ENCODE measurements around the gene PMF1. TPM values are rescaled to one million over a fixed set of nuclear protein-coding genes. Genes with fewer than 3 reads are reported as not detected.

The PMF1 gene
- polyA plus RNA-seq, 2 of the 4 experiments (the other 2 are of a cell fraction): 59.8 to 63.9 TPM

- FAIRE-seq (no peak), DNase-seq (ENCODE audit: low read depth in 1 of 2, low spot score in 1 of 2) (no peak), ATAC-seq (no peak)
- POLR2A ChIA-PET: no interaction called here
- no peak overlapping the region for H3K4me2 ChIP-seq
- H3K4me1 ChIP-seq: peaks cover 9% of the 10 kb centered on the region
- CTCF ChIA-PET: interaction anchor here (1.3 to 1.5 kb wide), 3 partner anchors 11 to 51 kb away, joined by 4 to 6 read pairs (median 5); no protein-coding TSS in a partner anchor
- no peak for TF ChIP-seq MYC (IDR thresholded peaks at IDR 0.05; ENCODE audit: borderline replicate concordance, low read length)
- no peaks in the 10 kb centered on the region for H3K9me3 ChIP-seq
- H3K4me3 ChIP-seq: no peak overlapping the region
- H3K27ac ChIP-seq: no peak overlapping the region
Observed at GRCh38 chr1:156276532-156276931, 63.7 kb downstream of the PMF1 start.

GRCh38 chr1:156276966-156277381, 64.2 kb downstream of the PMF1 start:
- no peak for ATAC-seq
- peaks cover 11% of the 10 kb centered on the region for H3K4me1 ChIP-seq
- CTCF ChIA-PET: interaction anchor here (0.9 to 1.5 kb wide), 5 partner anchors 12 to 147 kb away, joined by 3 to 6 read pairs (median 5); no protein-coding TSS in a partner anchor
- POLR2A ChIA-PET: no interaction called here
- H3K27ac ChIP-seq: no peak overlapping the region
- H3K4me2 ChIP-seq: no peak overlapping the region
- no peaks in the 10 kb centered on the region for H3K9me3 ChIP-seq
- no peak for FAIRE-seq
- TF ChIP-seq RAD21 (conservative IDR thresholded peaks at IDR 0.05 in 1 of 2, IDR thresholded peaks at IDR 0.05 in 1 of 2) (no peak), CEBPB (IDR thresholded peaks at IDR 0.05) (peak; percentile 73 to 87; a peak in 3 of 4 replicates)
- 85% methylated on average over 6 of the region's 6 CpGs for WGBS (ENCODE audit: missing lambda C conversion rate)
- DNase-seq (ENCODE audit: low read depth in 1 of 2, low spot score in 1 of 2): no peak
- H3K4me3 ChIP-seq: no peak overlapping the region

DNA sequence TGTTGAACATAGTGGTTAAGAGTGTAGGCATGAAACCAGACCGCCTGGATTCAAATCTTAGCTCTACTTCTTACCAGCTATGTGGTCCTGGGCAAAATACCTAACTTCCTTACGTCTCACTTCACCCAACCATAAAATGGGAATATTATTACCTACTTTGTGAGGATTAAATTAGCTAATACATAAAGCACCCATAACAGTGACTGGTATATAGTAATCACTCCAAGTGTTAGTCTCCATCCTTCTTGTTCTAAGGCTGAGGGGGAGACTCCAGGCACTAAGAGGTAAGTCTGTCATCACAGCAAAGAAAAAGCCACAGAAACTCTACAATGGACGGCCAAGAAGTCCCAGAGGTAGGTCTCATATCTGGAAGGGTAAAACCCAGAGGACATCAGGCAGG, 67.0 kb downstream of the PMF1 start:
- WGBS (ENCODE audit: missing lambda C conversion rate): 95% methylated on average over 3 of the region's 3 CpGs
- CTCF ChIA-PET: interaction anchor here (0.9 to 2.0 kb wide), 8 partner anchors 8 to 166 kb away, joined by 3 to 8 read pairs (median 4); no protein-coding TSS in a partner anchor

DNA sequence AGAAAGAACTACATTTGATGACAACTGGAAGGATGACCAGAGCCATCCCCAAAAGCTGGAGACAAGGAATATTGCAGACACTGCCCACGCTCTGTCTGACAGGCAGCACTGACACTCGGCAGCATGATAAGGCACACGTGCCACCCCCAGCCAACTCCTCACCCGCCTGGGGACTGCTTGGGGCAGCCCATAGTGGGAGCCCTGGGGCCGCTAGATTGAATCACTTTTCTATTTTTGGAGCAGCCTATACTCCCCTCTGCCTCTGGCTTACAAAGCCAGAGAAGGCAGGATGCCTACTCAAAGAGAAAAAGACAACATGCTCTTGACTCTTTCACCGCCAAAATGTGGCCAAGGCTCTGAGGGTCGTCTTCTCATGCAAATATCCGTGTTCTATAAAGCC, 68.5 kb downstream of the PMF1 start:
- POLR2A ChIA-PET: no interaction called here
- peak in 1 of 2 experiments; percentile 2; a peak in 1 of 6 replicates for ATAC-seq

More for the DNA sequence above, 67.0 kb downstream of the PMF1 start:
- no peak overlapping the region for H3K4me3 ChIP-seq
- H3K4me2 ChIP-seq: no peak overlapping the region
- TF ChIP-seq ESRRA (IDR thresholded peaks at IDR 0.05; ENCODE audit: borderline replicate concordance, low read length) (no peak), E2F6 (IDR thresholded peaks at IDR 0.05; ENCODE audit: borderline replicate concordance, low read depth) (no peak), ZSCAN20 (CRISPR knock-in tag; IDR thresholded peaks at IDR 0.05) (no peak)
- TF ChIP-seq, protein P1, sequence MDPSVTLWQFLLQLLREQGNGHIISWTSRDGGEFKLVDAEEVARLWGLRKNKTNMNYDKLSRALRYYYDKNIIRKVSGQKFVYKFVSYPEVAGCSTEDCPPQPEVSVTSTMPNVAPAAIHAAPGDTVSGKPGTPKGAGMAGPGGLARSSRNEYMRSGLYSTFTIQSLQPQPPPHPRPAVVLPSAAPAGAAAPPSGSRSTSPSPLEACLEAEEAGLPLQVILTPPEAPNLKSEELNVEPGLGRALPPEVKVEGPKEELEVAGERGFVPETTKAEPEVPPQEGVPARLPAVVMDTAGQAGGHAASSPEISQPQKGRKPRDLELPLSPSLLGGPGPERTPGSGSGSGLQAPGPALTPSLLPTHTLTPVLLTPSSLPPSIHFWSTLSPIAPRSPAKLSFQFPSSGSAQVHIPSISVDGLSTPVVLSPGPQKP (IDR thresholded peaks at IDR 0.05; ENCODE audit: low read depth, low read length): no peak
- POLR2A ChIA-PET: interaction anchor here (1.0 kb wide), 1 partner anchor 11 kb away, joined by 3 read pairs; no protein-coding TSS in a partner anchor
- no peak overlapping the region for H3K27ac ChIP-seq
- H3K9me3 ChIP-seq: no peaks in the 10 kb centered on the region
- H3K4me1 ChIP-seq: peaks cover 21% of the 10 kb centered on the region
- DNase-seq (ENCODE audit: low read depth in 1 of 2, low spot score in 1 of 2): no peak
- FAIRE-seq: no peak
- no peak for ATAC-seq

GRCh38 chr1:156281693-156282478, 69.1 kb downstream of the PMF1 start:
- ATAC-seq: peak; percentile 56 to 58
- 11% methylated on average over 22 of the region's 22 CpGs for WGBS (ENCODE audit: missing lambda C conversion rate)

More for the DNA sequence above, 68.5 kb downstream of the PMF1 start:
- FAIRE-seq: no peak
- peaks cover 21% of the 10 kb centered on the region for H3K4me1 ChIP-seq
- peak overlapping the region; percentile 83 for H3K4me3 ChIP-seq
- peak overlapping the region; percentile 90 to 95; a peak in 4 of 6 replicates for H3K27ac ChIP-seq
- DNase-seq (ENCODE audit: low read depth in 1 of 2, low spot score in 1 of 2): no peak
- H3K4me2 ChIP-seq: peak overlapping the region; percentile 100
- CTCF ChIA-PET: interaction anchor here (0.6 to 3.1 kb wide), 9 partner anchors 9 to 87 kb away, joined by 3 to 9 read pairs (median 4); partner anchors contain the start of gene SLC25A44
- TF ChIP-seq ZFP36 (IDR thresholded peaks at IDR 0.05; ENCODE audit: borderline replicate concordance, partially characterized antibody) (no peak), MAX (IDR thresholded peaks at IDR 0.05) (0 out of 2 replicates have a peak, but pooled peaks have one; percentile 25)
- H3K9me3 ChIP-seq: no peaks in the 10 kb centered on the region
- 47% methylated on average over 8 of the region's 8 CpGs for WGBS (ENCODE audit: missing lambda C conversion rate)

More at GRCh38 chr1:156281693-156282478, 69.1 kb downstream of the PMF1 start:
- FAIRE-seq (no peak), DNase-seq (ENCODE audit: low read depth in 1 of 2, low spot score in 1 of 2) (peak in 1 of 2 experiments; percentile 53)
- Histone ChIP-seq H3K4me3 (peak overlapping the region; percentile 83), H3K4me2 (peak overlapping the region; percentile 100), H3K27ac (peak overlapping the region; percentile 90 to 95), H3K9me3 (no peaks in the 10 kb centered on the region), H3K4me1 (peaks cover 21% of the 10 kb centered on the region)
- ChIA-PET CTCF (interaction anchor here (0.6 to 3.1 kb wide), 10 partner anchors 10 to 191 kb away, joined by 3 to 9 read pairs (median 3); partner anchors contain the start of gene SLC25A44), POLR2A (interaction anchor here (0.8 to 2.6 kb wide), 10 partner anchors 10 to 168 kb away, joined by 3 to 19 read pairs (median 6); partner anchors contain the start of genes CCT3, GLMP, PMF1 and TSACC)
- TF ChIP-seq POLR2A (IDR thresholded peaks at IDR 0.05; ENCODE audit: low read length) (no peak), RNF2 (IDR thresholded peaks at IDR 0.05; ENCODE audit: borderline replicate concordance, low read depth) (no peak), POLR2AphosphoS2 (conservative IDR thresholded peaks at IDR 0.05; ENCODE audit: low read length) (no peak), SREBF2 (IDR thresholded peaks at IDR 0.05) (no peak), RARB (CRISPR knock-in tag; IDR thresholded peaks at IDR 0.05) (no peak), FOSL2 (IDR thresholded peaks at IDR 0.05) (no peak), FOSL2 (CRISPR knock-in tag; IDR thresholded peaks at IDR 0.05) (no peak), PHF8 (IDR thresholded peaks at IDR 0.05; ENCODE audit: borderline replicate concordance, low read depth) (no peak)
- TF ChIP-seq, protein P2, sequence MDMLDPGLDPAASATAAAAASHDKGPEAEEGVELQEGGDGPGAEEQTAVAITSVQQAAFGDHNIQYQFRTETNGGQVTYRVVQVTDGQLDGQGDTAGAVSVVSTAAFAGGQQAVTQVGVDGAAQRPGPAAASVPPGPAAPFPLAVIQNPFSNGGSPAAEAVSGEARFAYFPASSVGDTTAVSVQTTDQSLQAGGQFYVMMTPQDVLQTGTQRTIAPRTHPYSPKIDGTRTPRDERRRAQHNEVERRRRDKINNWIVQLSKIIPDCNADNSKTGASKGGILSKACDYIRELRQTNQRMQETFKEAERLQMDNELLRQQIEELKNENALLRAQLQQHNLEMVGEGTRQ (IDR thresholded peaks at IDR 0.05): no peak

Data from A549 (cell line).